HCEC 1CT (cell line): ENCODE measurements around the gene MAT2A.
"Not testable (repeated sequence)": the region's sequence is repeated elsewhere in the genome, so short reads cannot be mapped to it uniquely, and the experiment has no call there.

Source experiments
- DNase-seq: peaks from one replicate; pipeline ENCODE4 v3.0.0-alpha.2; 2017

Gene MAT2A

GRCh38 chr2:85547859-85548607 is 9.1 kb downstream of the MAT2A start:
- DNase-seq = no peak

DNA sequence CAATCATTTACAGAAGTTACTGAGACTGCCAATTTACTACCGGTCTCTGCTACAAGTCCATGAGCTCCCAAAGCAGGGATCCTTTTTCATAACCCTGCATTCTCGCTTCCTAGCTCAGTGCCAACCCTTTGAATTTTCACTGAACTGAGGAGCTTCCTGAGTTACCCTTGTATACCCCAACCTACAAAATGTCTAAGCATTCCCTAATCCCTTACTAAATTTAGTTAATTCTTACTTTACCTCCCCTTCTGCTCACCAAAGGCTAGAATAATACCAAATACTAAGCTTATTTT is 9.6 kb downstream of the MAT2A start:
- no peak for DNase-seq

- DNase-seq = no peak
Measured at GRCh38 chr2:85549095-85549494, 10.1 kb downstream of the MAT2A start.

DNA sequence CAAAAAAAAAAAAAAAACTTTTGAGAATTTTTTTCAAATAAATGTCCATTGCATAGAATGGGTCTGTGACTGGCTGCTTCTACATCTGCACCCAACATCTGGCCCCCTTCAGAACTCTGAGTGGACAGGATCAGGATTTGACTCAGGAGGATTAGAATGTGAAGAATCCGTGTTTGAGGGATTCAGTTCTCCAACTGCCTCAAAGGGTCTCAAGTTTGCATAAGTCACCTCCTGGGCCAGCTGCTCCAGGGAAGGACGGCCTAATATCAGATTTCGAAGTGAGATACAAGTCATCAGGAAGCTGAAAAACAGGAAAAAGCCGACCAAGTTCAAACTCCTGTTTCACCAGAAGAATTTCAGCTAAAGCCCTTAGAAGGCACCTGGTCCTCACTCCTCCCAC is 10.9 kb downstream of the MAT2A start:
- peak; percentile 99 for DNase-seq

- DNase-seq = no peak
Measured at GRCh38 chr2:85550486-85550885, 11.5 kb downstream of the MAT2A start.

GRCh38 chr2:85551698-85552678 is 13.0 kb downstream of the MAT2A start:
- peak; percentile 60 for DNase-seq

DNA sequence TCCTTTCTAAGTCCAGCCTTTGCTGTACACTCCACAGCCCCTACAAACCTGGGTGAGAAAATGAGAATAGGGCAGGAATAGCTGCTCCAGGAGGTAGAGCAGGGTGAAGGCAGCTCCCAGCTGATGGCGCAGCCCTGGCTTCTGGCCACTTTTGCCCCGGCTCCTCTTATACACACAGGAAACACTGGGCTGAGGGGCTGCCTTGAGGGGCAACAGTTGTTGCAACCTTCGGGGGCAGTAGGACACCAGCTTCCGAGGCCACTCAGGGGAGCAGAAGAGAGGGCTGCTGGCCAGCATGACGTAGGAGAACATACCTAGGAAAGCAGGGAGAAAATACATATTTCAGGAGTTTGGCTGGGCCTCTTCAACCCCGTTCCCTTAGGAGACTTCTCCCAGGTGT is 14.2 kb downstream of the MAT2A start:
- no peak for DNase-seq

GRCh38 chr2:85554980-85555612 is 16.1 kb downstream of the MAT2A start:
- DNase-seq = no peak

DNA sequence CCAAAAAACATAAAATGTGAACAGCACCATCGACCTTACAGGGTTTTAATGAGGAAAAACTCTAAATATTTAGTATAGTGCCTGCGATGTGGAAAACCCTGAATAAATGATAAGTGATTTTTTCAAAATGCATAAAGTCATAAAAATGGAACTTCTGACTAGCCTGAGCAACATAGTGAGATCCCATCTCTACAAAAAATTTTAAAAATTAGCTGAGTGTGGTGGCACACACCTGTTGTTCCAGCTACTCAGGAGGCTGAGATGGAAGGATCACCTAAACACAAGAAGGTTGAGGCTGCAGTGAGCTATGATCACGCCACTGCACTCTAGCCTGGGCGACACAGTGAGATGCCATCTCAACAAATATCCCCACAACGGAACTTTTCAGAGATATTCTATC is 18.2 kb downstream of the MAT2A start:
- no peak for DNase-seq

GRCh38 chr2:85558160-85558559 is 19.2 kb downstream of the MAT2A start:
- no peak for DNase-seq

GRCh38 chr2:85560403-85560726 is 21.4 kb downstream of the MAT2A start:
- DNase-seq = not testable (repeated sequence)

DNA sequence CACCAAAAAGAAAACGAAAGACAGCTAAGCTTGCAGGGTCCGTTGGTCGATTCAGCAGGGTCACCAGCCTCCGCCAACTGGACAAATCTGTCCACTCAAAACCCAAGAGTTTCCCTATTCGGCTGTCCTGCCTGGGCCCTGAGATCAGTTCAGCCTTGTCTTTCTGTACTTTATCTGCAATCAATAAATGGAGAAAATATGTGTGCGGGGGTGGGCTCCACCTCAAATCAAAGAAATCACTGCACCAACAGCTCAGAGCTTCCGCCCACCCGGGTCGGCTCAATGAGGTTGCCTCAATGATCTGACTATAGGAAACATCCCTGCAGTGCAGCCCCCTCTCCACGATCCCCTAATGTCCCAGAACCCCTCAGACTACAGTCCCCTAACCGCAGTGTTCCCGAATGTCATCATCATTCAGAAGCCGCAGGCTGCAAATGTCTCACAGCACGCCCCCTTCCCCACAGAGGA is 21.9 kb downstream of the MAT2A start:
- DNase-seq = no peak

GRCh38 chr2:85561280-85562212 is 22.6 kb downstream of the MAT2A start, which contains the start of gene GGCX:
GGCX (minus strand) TSS chr2:85561493; CDS start chr2:85561428, 65 bp downstream.
- peak; percentile 93 for DNase-seq

- DNase-seq = no peak
Measured at GRCh38 chr2:85564144-85564563, 25.2 kb downstream of the MAT2A start.

GRCh38 chr2:85566265-85566664 is 27.3 kb downstream of the MAT2A start:
- DNase-seq = no peak

DNA sequence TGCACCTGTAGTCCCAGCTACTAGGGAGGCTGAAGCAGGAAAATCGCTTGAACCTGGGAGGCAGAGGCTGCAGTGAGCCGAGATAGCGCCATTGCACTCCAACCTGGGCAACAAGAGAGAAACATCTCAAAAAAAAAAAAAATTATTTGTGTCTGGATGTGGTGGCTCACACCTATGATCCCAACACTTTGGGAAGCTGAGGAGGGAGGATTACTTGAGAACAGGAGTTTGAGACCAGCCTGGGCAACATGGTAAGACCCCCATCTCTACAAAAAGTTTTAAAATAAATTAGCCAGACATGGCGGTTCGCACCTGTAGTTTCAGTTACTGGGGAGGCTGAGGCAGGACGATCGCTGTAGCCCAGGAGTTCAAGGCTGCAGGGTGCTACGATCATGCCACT is 36.8 kb downstream of the MAT2A start:
- no peak for DNase-seq

DNA sequence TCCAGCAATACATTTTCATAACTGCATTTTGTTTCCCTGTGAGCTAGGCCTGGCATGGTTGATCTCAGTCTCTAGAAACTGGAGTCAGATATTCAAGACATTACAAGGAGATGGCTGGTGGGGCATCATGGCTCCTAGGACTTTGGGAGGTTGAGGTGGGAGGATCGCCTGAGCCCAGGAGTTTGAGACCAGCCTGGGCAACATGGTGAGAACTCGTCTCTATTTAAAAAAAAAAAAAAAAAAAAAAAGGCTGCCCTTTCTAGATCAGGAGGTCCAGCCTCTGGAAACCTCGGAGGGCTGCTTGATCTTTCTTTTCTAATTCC is 38.1 kb downstream of the MAT2A start:
- DNase-seq = no peak

DNA sequence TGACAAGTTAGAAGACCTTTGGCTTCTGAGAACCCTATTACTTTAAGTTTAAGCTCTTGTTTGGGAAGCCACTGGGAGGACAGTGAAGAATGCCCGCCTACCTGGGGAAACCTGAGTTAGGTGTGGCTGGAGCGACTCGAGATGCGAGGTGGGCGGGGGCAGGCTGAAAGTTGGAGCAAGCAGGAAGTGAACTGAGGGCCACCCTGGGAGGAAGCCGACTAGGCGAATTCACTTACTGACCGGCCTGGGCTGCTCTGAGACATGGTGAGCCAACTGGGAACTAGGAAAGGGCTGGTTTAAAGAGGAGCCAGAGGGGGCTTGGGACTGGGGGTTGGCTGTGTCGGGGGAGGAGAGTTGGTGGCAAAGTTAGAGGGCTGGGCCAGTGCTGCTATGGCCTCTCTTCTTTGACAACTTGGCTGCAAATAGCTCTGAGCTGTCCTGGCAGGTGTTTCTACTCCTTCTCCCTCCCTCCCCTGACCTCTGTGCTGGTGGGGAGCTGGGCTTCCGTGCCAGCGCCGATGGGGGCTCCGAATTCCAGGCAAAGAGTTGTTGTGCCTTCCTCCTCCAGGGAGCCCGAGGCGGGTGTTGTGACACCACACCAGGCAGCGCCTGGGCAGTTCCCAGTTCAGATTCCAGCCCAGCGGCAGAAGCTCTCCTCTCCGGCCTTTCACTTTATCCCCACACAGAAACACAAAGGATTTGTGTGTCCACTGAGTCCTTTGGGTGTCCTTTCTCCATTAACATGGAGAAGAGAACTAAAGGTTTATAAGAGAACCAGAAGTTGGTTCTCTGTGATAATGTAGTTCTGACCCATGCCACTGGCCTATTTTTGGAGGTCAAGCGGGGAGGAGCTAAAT is 38.6 kb downstream of the MAT2A start, which contains the start of gene VAMP8:
VAMP8 (plus strand) TSS at position 201 of the 857 bp plus-strand sequence; CDS start at position 262, 61 bp downstream.
- no peak for DNase-seq

DNA sequence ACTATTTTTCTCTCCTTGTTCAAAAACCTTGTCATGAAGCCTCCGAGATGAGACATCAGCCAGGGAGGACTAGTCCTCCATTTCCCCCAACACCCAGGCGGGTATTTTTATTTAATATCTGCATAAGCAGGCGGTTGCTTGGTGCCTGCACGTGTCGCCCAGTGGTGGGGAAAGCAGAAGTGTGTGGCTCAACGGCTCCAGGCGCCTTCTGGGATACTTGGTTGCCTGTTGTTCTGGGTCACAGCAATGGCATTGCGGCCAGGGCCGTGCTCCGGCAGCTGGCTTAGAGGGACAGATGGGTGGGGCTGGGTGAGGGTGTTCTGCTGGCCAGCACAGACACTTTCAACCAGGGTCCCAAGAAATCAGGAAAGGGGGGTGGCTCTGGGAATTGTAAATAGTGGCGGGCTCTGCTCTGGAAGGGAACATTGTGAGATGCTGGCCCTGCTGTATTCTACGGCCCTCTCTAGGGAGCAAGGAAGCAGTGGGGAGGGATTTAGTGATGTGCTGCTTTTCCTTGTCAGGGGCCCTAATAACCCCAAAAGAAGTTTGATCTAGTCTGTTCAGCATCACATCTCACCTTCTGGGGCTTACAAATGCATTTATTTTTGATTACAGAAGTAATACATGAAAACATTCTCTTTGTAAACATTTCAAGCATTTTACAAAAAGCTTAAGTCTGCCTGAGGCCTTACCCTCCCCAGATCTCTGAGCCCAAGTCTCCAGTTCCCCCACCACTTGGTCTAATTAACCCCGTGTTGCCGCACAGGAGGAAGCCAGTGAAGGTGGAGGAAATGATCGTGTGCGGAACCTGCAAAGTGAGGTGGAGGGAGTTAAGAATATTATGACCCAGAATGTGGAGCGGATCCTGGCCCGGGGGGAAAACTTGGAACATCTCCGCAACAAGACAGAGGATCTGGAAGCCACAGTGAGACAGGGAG is 39.5 kb downstream of the MAT2A start:
- DNase-seq = no peak

- no peak for DNase-seq
Measured at GRCh38 chr2:85579266-85579935, 40.4 kb downstream of the MAT2A start.
